GM12878 (cell line): Measurements from ENCODE around the gene RASGEF1B.

Source experiments
- PRDM15 ChIP-seq: fragments of 450-650 bp; formaldehyde crosslinking; IDR thresholded peaks from 2 replicates; pipeline ENCODE4 v1.4.0; 2020; ENCODE audit warnings: mild to moderate bottlenecking, moderate library complexity
- SMC3 ChIP-seq: IDR thresholded peaks from 2 replicates; pipeline ENCODE4 v1.6.1; 2011; ENCODE audit warnings: low read length, improper control_type of control experiment, borderline replicate concordance
- ZNF24 ChIP-seq: fragments of 450-650 bp; IDR thresholded peaks from 2 replicates; pipeline ENCODE4 v1.6.1; 2017; ENCODE audit warnings: antibody characterized with exemption, mild to moderate bottlenecking

DNA sequence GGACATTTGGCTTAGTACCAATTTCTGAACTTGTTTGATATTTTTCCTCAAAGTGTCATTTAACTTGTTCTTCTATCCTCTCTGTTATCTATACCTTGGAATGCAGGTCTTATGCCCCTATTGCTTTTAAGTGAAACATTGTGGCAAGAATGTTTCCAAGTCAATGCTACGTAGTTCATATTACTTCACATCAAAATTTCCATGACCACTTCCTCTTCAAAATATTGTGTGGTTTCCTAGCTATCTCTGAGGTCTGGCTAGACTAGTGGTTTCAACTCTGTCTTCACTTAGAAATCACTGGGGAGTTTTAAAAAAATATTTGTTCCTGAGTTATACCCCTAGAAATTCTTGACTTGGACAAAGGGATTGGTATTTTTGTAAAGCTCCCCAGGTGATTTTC is 20.2 kb upstream of the RASGEF1B start:
- TF ChIP-seq SMC3 (no peak), PRDM15 (CRISPR knock-in tag) (no peak), ZNF24 (no peak)
